HG03520 (cell line): ENCODE results near the gene SLC41A1.
A peak's percentile ranks its signal among the peaks of the same experiment; 100 is the strongest.

Source experiments
- ATAC-seq: cut with Tn5 transposase; IDR thresholded peaks from one replicate; pipeline ENCODE4 v1.9.1; 2021; ENCODE audit warnings: mild to moderate bottlenecking, moderate library complexity; ENCODE audit not compliant: unreplicated experiment

The SLC41A1 gene

GRCh38 chr1:205792481-205792881 lies 20.5 kb downstream of the SLC41A1 start:
- ATAC-seq = no peak

- ATAC-seq = no peak
Measured at GRCh38 chr1:205791568-205792180, 21.3 kb downstream of the SLC41A1 start.

- no peak for ATAC-seq
Measured at GRCh38 chr1:205787287-205787916, 25.6 kb downstream of the SLC41A1 start.

GRCh38 chr1:205786601-205787000 lies 26.4 kb downstream of the SLC41A1 start:
- ATAC-seq = no peak

- no peak for ATAC-seq
Measured at GRCh38 chr1:205785446-205785845, 27.6 kb downstream of the SLC41A1 start.

GRCh38 chr1:205783904-205784303 lies 29.1 kb downstream of the SLC41A1 start:
- ATAC-seq = no peak

- ATAC-seq = no peak
Measured at GRCh38 chr1:205783433-205783795, 29.6 kb downstream of the SLC41A1 start.

GRCh38 chr1:205782627-205783432 lies 30.2 kb downstream of the SLC41A1 start:
- ATAC-seq = no peak

GRCh38 chr1:205780335-205780734 lies 32.7 kb downstream of the SLC41A1 start:
- no peak for ATAC-seq

GRCh38 chr1:205777994-205778393 lies 35.0 kb downstream of the SLC41A1 start:
- no peak for ATAC-seq

GRCh38 chr1:205775717-205776056 lies 37.3 kb downstream of the SLC41A1 start:
- ATAC-seq = no peak

- peak; percentile 86 for ATAC-seq
Measured at GRCh38 chr1:205775015-205775716, 37.8 kb downstream of the SLC41A1 start, which contains the start of gene RAB29. Gene RAB29, minus strand, starts transcription at chr1:205775482. Its CDS starts 526 bp downstream, at chr1:205774956.

- no peak for ATAC-seq
Measured at GRCh38 chr1:205774198-205775014, 38.6 kb downstream of the SLC41A1 start.

- ATAC-seq = no peak
Measured at GRCh38 chr1:205772607-205773032, 40.4 kb downstream of the SLC41A1 start.

GRCh38 chr1:205770618-205771017 lies 42.4 kb downstream of the SLC41A1 start:
- no peak for ATAC-seq

GRCh38 chr1:205769641-205770365 lies 43.2 kb downstream of the SLC41A1 start:
- ATAC-seq = no peak

- no peak for ATAC-seq
Measured at GRCh38 chr1:205767248-205767647, 45.8 kb downstream of the SLC41A1 start.

- no peak for ATAC-seq
Measured at GRCh38 chr1:205766570-205766969, 46.4 kb downstream of the SLC41A1 start.

GRCh38 chr1:205766038-205766437 lies 47.0 kb downstream of the SLC41A1 start:
- ATAC-seq = no peak

GRCh38 chr1:205764578-205764977 lies 48.4 kb downstream of the SLC41A1 start:
- ATAC-seq = no peak
